Measurements from ENCODE around the gene HCRTR2.

GRCh38 chr6:55304747-55305146 is 130.4 kb downstream of the HCRTR2 start:
- TF ChIP-seq POLR2A (IDR thresholded peaks at IDR 0.05; ENCODE audit: low read depth, low read length) (no peak), POLR2AphosphoS5 (IDR thresholded peaks at IDR 0.05; ENCODE audit: low read depth, low read length) (no peak), PAX5 (IDR thresholded peaks at IDR 0.05; ENCODE audit: insufficient read depth, low read length, severe bottlenecking) (no peak), TAF1 (IDR thresholded peaks at IDR 0.05; ENCODE audit: low read depth, low read length) (no peak)

All from GM12891 (cell line).